WERI-Rb-1 (cell line): Measurements from ENCODE around the gene LMAN2.

ENCODE experiments used
- DNase-seq: peaks from one replicate; pipeline ENCODE4 v3.0.0-alpha.2; 2020
- H3K27ac ChIP-seq: fragments of 250-450 bp; sonication (Bioruptor Pico); 2 replicates; pipeline ENCODE4 v1.5.1; 2020; ENCODE audit warnings: mild to moderate bottlenecking, moderate library complexity
- H3K27me3 ChIP-seq: fragments of 250-450 bp; sonication (Bioruptor Pico); 2 replicates; pipeline ENCODE4 v1.5.1; 2021; ENCODE audit warnings: mild to moderate bottlenecking, low read depth, moderate library complexity; ENCODE audit not compliant: insufficient read depth, severe bottlenecking
- H3K36me3 ChIP-seq: fragments of 250-450 bp; sonication (Bioruptor Pico); 2 replicates; pipeline ENCODE4 v1.5.1; 2020; ENCODE audit warnings: mild to moderate bottlenecking, moderate library complexity
- H3K4me3 ChIP-seq: 2 replicates; pipeline ENCODE4 v1.5.1; 2011; ENCODE audit warnings: low read depth, mild to moderate bottlenecking, control low read depth, low read length
- H3K9me3 ChIP-seq: fragments of 250-450 bp; sonication (Bioruptor Pico); 2 replicates; pipeline ENCODE4 v1.5.1; 2021; ENCODE audit warnings: mild to moderate bottlenecking, moderate library complexity; ENCODE audit not compliant: severe bottlenecking
- TF ChIP-seq, protein P1 (sequence below): IDR thresholded peaks from 2 replicates; pipeline ENCODE4 v1.5.1; 2011; ENCODE audit warnings: low read depth, mild to moderate bottlenecking, control low read depth, inconsistent platforms, low read length

LMAN2 gene

DNA sequence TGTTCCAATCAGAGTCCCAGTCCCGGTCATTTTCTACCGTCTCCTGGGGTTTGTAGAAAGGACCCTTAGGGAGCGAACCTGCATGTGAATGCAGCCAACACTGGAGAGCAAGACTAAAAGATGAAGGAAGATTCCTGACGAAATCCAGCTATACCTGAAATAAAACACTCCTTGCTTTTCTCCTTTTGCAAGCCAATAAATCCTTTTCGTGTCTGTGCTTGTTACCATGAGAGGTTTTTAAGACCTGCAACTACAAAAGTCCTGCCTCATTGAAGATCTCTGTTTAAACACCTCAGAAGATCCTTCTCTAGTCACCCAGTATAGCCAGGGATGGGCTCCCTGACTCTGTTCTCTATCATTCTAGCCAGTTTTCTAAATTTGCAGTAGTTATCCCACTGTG, 22.7 kb upstream of the LMAN2 start:
- no peaks in the 10 kb centered on the region for H3K9me3 ChIP-seq
- H3K27me3 ChIP-seq, result no peaks in the 10 kb centered on the region
- no peaks in the 10 kb centered on the region for H3K36me3 ChIP-seq
- no peak for DNase-seq
- TF ChIP-seq, protein P1, sequence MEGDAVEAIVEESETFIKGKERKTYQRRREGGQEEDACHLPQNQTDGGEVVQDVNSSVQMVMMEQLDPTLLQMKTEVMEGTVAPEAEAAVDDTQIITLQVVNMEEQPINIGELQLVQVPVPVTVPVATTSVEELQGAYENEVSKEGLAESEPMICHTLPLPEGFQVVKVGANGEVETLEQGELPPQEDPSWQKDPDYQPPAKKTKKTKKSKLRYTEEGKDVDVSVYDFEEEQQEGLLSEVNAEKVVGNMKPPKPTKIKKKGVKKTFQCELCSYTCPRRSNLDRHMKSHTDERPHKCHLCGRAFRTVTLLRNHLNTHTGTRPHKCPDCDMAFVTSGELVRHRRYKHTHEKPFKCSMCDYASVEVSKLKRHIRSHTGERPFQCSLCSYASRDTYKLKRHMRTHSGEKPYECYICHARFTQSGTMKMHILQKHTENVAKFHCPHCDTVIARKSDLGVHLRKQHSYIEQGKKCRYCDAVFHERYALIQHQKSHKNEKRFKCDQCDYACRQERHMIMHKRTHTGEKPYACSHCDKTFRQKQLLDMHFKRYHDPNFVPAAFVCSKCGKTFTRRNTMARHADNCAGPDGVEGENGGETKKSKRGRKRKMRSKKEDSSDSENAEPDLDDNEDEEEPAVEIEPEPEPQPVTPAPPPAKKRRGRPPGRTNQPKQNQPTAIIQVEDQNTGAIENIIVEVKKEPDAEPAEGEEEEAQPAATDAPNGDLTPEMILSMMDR, result no peak
- H3K4me3 ChIP-seq, result no peak overlapping the region
- no peak overlapping the region for H3K27ac ChIP-seq

DNA sequence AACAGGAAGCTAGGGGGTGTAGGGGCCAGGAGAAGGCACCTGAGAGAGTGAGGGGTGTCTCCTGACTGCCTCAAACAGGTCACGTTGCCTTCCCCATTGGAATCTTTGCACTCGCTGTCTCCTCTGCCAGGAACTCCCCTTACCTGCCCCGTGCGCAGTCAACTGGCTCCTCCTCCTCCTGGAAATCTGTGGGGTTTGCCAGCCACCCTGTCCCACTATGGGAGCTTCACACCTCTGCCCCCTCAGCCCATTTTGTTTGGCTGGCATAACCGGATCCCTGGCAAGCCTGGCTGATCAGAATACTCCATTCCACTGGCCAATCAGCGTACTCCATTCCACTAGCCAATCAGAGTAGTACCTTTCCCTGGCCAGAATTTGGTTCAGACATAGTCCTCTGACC, 22.3 kb upstream of the LMAN2 start:
- no peak overlapping the region for H3K27ac ChIP-seq
- TF ChIP-seq, protein P1, result no peak
- no peak for DNase-seq
- no peaks in the 10 kb centered on the region for H3K36me3 ChIP-seq
- H3K9me3 ChIP-seq, result no peaks in the 10 kb centered on the region
- no peak overlapping the region for H3K4me3 ChIP-seq
- H3K27me3 ChIP-seq, result no peaks in the 10 kb centered on the region

DNA sequence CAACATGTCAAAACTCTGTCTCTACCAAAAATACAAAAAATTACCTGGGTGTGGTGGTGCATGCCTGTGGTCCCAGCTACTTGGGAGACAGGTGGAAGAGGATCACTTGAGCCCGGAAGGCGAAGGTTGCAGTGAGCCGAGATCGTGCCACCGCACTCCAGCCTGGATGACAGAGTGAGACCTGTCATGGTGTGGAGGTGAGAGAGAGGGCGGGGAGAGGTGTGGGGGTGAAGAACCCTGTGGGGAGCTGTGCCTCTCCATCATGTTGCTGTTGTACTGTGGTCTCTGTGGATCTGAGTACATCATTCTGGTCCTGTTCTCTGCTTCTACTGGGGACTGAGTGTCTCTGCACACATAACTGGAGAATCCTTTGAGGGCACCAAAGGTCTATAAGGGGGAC, 21.4 kb upstream of the LMAN2 start:
- Histone ChIP-seq H3K4me3 (no peak overlapping the region), H3K36me3 (no peaks in the 10 kb centered on the region), H3K9me3 (no peaks in the 10 kb centered on the region), H3K27me3 (no peaks in the 10 kb centered on the region), H3K27ac (no peak overlapping the region)
- TF ChIP-seq, protein P1, result no peak
- DNase-seq, result no peak

DNA sequence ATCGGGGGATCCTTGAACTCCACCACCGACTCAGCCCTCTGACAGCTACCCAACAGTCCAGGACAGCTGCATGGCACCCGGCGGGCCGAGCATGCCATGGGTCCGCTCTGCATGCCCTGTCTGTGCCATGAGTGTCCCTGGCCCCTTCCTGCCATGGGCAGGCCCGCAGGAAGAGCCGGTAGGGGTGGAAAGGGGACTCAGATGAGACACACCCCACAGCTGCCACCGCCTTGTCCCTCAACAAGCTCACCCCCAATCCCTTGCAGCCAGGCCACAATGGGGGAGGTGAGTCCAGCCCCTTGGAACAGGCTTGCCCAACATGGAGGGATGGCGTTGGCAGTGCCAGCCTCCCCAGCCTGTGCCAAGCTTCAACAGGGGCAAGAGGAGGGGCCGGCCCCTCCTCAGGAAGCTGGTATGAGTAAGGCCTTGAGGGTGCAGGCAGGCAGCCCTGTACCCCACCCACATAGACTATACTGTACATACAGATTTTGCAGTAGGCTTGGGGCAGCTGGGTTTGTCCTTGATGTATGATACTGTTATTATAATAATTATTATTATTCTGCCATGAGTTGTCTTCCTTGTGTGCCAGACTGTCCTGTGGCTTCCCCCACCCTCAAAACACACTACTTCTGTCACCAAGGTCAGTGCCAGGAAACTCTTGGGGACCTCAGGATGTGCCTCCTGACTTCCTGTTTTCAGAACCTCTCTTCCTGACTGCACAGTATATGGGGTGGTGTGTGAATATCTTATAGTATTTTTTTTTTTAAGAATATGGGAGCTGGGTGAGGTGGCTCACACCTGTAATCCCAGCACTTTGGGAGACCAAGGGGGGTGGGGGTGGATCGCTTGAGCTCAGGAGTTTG, 20.8 kb upstream of the LMAN2 start:
- TF ChIP-seq, protein P1, result no peak
- DNase-seq, result no peak
- Histone ChIP-seq H3K4me3 (no peak overlapping the region), H3K9me3 (no peaks in the 10 kb centered on the region), H3K27me3 (no peaks in the 10 kb centered on the region), H3K36me3 (no peaks in the 10 kb centered on the region), H3K27ac (no peak overlapping the region)

DNA sequence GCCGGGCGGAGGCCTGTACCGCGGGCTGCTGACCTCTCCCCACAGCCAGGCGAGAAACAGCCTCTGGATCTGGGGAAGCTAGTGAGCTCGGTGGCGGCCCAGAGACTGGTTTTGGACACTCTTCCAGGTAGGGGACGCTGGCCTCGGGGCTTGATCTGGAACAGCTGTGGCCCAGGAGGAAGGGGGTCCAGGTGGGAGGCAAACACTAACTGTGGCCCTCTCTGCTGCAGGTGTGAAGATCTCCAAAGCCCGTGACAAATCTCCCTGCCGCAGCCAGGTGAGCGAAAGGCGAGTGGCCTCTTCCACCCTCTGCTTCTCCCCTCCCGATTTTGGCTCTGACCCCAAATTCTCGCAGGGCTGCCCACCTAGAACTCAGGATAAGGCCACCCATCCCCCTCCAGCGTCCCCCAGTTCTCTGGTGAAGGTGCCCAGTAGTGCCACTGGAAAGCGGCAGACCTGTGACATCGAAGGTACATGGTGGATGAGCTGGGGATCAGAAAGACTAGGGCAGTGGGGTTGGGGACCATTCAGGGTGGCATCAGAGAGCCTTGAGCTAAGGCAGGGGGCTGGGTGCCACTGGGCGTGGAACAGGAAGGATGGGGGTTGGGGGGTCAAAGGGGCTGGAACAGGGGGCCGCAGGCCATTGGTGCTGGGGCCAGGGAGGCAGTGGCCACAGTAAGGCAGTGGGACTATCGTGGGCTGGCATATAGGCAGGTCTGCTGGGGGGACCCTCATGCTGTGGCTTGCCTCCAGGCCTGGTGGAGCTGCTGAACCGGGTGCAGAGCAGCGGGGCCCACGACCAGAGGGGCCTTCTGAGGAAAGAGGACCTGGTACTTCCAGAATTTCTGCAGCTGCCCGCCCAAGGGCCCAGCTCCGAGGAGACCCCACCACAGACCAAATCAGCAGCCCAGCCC, 19.9 kb upstream of the LMAN2 start:
- TF ChIP-seq, protein P1, result no peak
- Histone ChIP-seq H3K9me3 (no peaks in the 10 kb centered on the region), H3K27ac (no peak overlapping the region), H3K4me3 (peak overlapping the region; percentile 42), H3K36me3 (no peaks in the 10 kb centered on the region), H3K27me3 (no peaks in the 10 kb centered on the region)
- DNase-seq, result no peak
